HG03520 (cell line): ENCODE data around the gene KIAA0040.

ENCODE experiments used
- ATAC-seq: cut with Tn5 transposase; IDR thresholded peaks from one replicate; pipeline ENCODE4 v1.9.1; 2021; ENCODE audit warnings: mild to moderate bottlenecking, moderate library complexity; ENCODE audit not compliant: unreplicated experiment

The KIAA0040 gene

GRCh38 chr1:175203570-175204068 is 11.0 kb upstream of the KIAA0040 start:
- no peak for ATAC-seq

GRCh38 chr1:175200678-175201521 is 8.3 kb upstream of the KIAA0040 start:
- ATAC-seq = no peak

GRCh38 chr1:175198332-175198731 is 5.8 kb upstream of the KIAA0040 start:
- no peak for ATAC-seq

- ATAC-seq = no peak
These were observed 5.0 kb upstream of the KIAA0040 start for GRCh38 chr1:175197531-175197930.

GRCh38 chr1:175195798-175196197 is 3.2 kb upstream of the KIAA0040 start:
- no peak for ATAC-seq

- ATAC-seq = no peak
These were observed 2.7 kb upstream of the KIAA0040 start for GRCh38 chr1:175195281-175195680.

- ATAC-seq = no peak
These were observed 943 bp upstream of the KIAA0040 start for GRCh38 chr1:175193527-175193910.

GRCh38 chr1:175192111-175192629 is 406 bp downstream of the KIAA0040 start:
- no peak for ATAC-seq

- ATAC-seq = no peak
These were observed 917 bp downstream of the KIAA0040 start for GRCh38 chr1:175191659-175192058.

- ATAC-seq = peak; percentile 65
These were observed 3.6 kb downstream of the KIAA0040 start for GRCh38 chr1:175188936-175189335.

GRCh38 chr1:175186433-175187160 is 6.0 kb downstream of the KIAA0040 start:
- no peak for ATAC-seq

GRCh38 chr1:175185903-175186302 is 6.7 kb downstream of the KIAA0040 start:
- no peak for ATAC-seq

GRCh38 chr1:175183586-175183985 is 9.0 kb downstream of the KIAA0040 start:
- ATAC-seq = no peak

GRCh38 chr1:175182201-175182746 is 10.3 kb downstream of the KIAA0040 start:
- no peak for ATAC-seq

- no peak for ATAC-seq
These were observed 12.6 kb downstream of the KIAA0040 start for GRCh38 chr1:175179837-175180590.

- ATAC-seq = no peak
These were observed 14.1 kb downstream of the KIAA0040 start for GRCh38 chr1:175178456-175178855.

GRCh38 chr1:175178056-175178455 is 14.5 kb downstream of the KIAA0040 start:
- no peak for ATAC-seq

GRCh38 chr1:175176246-175176645 is 16.3 kb downstream of the KIAA0040 start:
- no peak for ATAC-seq

GRCh38 chr1:175174309-175175102 is 18.1 kb downstream of the KIAA0040 start:
- peak; percentile 87 for ATAC-seq

GRCh38 chr1:175173531-175173930 is 19.0 kb downstream of the KIAA0040 start:
- ATAC-seq = no peak
